DMS114 treated with DMSO at 0.1 percent for 48 hours (cell line): Measurements from ENCODE around the gene ABCF3.

ENCODE experiments used
- DNase-seq: peaks from one replicate; lab custom pipeline; 2025; ENCODE audit not compliant: unreplicated experiment; lab: John Stamatoyannopoulos, UW

Gene ABCF3

DNA sequence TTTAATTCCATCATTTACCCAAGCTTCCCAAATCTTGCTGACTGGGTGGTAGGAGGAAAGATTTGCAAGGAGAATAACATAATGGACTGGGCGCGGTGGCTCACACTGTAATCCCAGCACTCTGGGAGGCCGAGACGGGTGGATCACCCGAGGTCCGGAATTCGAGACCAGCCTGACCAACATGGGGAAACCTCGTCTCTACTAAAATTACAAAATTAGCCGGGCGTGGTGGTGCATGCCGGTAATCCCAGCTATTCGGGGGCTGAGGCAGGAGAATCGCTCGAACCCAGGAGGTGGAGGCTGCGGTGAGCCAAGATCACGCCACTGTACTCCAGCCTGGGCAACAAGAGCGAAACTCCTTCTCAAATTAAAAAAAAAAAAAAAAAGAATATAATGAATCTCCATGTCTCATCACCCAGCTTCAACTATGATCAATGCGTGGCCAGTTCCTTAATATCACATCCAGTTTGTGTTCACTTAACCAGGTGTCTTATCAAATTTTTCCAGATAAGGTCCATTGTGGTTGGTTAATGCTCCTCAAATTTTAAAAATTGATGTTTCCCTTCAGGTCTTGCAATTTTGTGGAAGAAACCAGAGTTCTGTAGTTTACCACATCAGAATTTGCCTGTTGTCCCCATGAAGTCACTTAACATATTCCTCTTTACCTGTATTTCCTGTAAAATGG is 1.3 kb upstream of the ABCF3 start:
- DNase-seq, result no peak

DNA sequence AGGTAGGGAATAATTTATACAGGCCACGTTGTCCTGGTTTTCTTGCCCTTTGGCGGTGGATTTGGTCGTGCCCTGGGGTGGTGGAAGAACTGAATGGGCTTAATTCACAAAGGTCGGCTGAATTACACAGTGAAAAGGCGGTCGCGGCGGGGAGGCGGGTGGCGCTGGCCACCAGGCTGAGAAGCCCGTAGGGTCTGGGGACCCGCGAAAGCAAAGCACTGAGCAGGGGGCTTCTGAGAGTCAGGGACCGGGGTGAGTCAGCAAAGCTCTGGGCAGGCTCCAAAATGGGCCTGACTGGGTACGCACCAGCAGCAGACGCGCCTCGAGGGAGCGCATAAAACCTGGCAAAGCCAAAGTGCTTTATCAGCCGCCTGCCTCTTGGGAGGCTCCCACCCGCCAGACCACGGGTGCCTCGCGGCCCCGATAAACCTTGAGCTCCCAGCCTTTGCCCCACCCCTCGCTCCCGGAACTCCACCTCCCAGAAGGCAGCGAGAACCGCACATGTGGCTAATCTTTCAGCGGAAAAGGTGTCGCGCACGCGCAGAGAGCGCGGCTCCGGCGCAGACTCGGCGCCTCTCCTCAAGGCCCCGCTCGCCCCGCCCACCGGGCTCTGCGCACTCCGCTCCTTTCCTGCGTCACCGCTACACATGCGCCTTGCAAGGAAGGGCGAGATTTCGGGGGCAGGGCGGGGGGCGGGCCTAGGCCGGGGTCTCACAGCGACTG is 377 bp upstream of the ABCF3 start:
- DNase-seq, result peak; percentile 97

DNA sequence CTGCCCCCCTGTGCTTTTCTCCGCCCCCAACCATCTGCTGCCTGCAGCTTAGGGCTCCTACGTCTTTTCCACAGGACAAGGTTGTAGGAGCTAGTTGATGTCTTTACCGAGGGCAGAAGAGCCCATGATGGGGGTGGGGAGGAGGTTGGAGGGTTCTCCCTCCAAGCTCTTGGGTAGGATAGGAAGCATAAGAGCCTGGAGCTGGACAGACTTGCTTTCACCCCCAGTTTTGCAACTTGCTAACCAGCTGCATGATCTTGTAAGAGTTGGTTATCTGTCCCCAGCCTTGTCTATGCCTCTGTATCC is 856 bp downstream of the ABCF3 start:
- no peak for DNase-seq

DNA sequence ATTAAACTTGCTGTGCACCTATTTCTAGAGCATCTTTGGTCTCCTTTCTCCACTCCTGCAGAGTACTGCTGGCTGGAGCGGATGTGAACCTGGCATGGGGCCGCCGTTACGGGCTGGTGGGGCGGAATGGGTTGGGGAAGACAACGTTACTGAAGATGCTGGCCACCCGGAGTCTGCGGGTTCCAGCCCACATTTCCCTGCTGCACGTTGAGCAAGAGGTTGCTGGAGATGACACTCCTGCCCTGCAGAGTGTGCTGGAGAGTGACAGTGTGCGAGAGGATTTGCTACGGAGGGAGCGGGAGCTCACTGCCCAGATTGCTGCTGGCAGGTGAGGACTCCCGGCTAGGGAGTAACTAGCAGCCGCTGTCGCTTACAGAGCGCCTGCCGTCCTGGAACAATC is 2.1 kb downstream of the ABCF3 start:
- DNase-seq, result no peak

DNA sequence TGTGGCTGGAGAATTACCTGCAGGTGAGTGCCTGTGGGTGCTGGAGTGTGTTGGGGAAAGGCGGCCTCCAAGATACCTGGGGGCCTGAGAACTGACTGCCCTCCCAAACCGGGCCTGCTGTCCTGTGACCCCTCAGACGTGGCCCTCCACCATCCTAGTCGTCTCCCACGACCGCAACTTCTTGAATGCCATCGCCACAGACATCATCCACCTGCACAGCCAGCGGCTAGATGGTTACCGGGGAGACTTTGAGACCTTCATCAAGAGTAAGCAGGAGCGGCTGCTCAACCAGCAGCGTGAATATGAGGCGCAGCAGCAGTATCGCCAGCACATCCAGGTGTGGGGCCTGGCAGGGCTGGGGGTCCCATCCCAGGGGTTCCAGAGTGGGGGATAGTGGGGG is 3.4 kb downstream of the ABCF3 start:
- DNase-seq, result no peak

DNA sequence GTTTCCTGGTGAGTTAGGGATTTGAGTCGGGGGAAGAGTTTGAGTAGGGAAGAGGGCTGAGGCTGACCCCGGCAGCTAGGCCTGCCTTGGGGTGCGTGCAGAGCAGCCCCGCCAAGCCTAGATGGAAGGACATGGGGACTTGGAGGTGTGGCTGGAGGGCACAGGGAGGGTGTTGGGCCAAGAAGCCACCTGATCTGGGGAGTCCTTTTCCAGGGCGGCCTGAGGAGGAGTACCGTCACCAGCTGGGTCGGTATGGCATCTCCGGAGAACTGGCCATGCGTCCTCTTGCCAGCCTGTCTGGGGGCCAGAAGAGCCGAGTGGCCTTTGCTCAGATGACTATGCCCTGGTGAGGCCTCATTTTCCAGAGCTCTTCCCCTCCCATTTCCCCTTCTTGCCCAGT is 6.9 kb downstream of the ABCF3 start:
- DNase-seq, result no peak

DNA sequence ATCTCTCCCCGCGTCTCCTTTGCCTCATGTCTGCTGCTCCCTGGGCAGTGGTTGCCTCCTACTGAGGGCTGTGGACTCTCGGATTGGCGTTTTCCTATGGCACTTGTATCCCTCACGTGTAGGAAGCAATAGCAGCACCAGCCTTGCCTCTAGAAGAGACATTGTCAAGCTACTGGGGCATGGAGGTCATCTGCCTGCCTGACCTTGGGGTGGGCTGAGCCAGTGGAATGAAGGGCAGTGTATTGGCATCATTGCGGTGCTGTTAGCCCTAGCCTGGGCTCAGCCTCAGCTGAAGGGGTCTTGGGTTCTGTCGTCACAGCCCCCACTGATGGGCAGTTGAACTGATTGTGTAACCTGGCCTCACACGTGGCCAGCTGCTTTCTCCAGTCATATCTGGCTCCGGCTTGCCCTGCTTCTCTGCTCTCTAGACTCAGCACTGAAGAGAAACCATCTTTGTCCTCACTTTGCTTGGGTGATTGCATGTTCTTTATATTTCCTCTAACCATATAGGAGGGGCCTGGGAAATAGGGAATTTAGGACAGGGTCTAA is 8.1 kb downstream of the ABCF3 start:
- no peak for DNase-seq

- no peak for DNase-seq
Observed at GRCh38 chr3:184196536-184196935, 10.5 kb downstream of the ABCF3 start.

DNA sequence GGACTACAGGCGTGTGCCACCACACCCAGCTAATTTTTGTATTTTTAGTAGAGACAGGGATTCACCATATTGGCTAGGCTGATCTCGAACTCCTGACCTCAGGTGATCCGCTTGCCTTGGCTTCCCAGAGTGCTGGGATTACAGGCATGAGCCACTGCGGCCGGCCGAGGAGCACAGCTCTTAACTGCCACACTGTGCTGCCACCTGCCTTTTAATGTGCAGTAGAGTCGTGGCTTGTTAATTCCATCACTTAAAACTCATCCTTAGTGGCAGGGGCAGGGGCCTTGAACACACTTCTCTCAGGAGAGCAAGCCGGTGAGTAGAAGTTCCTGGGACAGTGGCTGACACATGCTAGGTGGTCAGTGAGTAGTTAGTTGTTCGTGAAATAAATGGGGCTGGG is 12.5 kb downstream of the ABCF3 start:
- DNase-seq, result no peak

DNA sequence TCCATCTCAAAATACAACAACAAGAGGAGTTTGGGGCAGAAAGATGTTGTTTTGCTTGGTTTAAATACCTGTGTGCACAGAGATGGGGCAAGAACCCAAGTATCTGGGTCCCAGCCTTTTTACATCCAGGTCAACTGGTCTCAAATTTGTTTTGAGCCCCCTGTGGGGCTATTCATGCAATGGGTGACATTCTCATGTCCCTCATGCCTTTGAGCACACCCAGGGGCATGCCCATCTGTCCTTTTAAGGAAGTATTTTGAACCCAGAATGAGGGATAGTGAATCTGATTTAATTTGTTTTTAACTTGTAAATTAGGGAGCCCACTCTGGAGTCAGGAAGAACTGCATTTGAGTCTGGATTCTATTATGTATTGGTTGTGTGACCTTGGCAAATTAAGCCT is 14.8 kb downstream of the ABCF3 start:
- DNase-seq, result no peak

DNA sequence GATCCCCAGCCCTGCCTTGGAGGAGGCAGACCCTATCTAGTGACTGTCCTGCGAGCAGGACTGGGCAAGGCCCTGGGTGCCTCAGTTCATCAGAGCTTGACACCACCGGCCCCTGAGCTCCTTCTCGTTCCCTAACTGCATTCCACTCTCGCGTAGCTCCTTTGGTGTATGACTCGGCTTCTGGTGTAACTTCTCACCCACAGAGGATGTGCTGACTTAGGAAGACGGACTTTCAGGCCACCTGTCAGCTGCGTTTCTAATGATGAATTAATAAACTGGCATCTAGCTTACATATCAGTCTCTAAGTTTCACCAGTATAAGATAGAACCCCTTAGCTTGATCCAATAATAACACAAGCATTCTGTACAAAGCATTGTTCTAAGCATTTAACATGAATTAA is 17.5 kb downstream of the ABCF3 start:
- DNase-seq, result no peak

- no peak for DNase-seq
Observed at GRCh38 chr3:184209146-184209923, 23.3 kb downstream of the ABCF3 start.

GRCh38 chr3:184211297-184211696 is 25.3 kb downstream of the ABCF3 start:
- no peak for DNase-seq

DNA sequence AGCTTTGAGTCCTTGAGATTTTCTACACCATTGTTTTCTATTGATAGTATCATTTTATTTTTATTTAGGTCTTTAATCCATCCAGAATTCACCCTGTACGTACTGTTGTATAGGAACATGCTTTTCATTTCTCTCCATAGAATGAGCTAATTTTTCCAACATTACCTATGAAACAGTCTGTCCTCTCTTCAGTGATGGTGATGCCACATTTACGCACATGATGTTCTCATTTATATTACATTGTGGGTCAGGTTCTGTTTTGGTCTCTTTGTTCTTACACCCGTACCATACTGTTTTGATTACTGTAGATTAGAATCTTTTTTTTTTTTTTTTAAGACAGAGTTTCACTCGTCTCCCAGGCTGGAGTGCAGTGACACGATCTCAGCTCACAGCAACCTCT is 25.7 kb downstream of the ABCF3 start:
- no peak for DNase-seq

DNA sequence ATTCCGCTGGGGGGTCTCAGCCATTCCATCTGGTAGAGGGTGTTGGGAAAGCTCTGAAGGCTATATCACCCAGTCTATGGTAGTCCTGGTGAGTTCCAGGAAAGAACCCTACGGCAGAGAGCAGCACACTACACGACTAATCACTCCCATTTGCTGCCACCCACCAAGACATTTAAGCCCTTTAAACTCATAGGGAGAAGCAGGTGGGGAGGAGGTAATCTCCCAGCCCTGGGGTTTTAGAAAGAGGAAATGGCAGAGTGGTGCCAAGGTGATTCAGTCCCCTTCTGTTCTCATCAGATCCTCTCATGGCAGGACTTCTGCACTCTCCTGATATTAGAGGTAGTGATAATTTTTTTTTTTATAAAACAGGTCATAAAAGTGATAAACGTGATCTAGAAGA is 32.8 kb downstream of the ABCF3 start:
- DNase-seq, result no peak

DNA sequence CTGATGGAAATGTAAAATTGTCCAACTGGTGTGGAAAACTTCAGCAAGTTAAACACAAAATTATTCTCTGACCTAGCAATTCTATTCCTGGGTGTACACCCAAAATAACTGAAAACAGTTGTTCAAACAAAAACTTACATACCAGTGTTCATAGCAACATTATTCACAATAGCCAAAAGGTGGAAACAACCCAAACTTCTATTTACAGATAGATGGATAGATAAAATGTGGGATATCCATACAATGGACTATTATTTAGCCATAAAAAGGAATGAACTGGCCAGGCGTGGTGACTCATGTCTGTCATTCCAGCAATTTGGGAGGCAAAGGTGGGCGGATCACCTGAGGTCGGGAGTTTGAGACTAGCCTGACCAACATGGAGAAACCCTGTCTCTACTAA is 36.5 kb downstream of the ABCF3 start:
- no peak for DNase-seq

- no peak for DNase-seq
Observed at GRCh38 chr3:184223946-184224345, 37.9 kb downstream of the ABCF3 start.

GRCh38 chr3:184227481-184227935 is 41.5 kb downstream of the ABCF3 start:
- DNase-seq, result no peak

- no peak for DNase-seq
Observed at GRCh38 chr3:184228376-184229137, 42.6 kb downstream of the ABCF3 start.

- DNase-seq, result peak; percentile 37
Observed at GRCh38 chr3:184229394-184230080, 43.5 kb downstream of the ABCF3 start, which contains the start of gene VWA5B2. VWA5B2 (plus strand) TSS chr3:184229585; CDS start chr3:184230529, 944 bp downstream.
